Sigmoid colon (tissue), 4 donors: ENCODE results near the gene FGG.

Source experiments
- POLR2AphosphoS5 ChIP-seq, 4 donors: sonication (generic); formaldehyde crosslinking; IDR thresholded peaks; one replicate each; pipeline ENCODE4 v1.6.1; 2017; ENCODE audit warnings: antibody characterized with exemption in 4 of 4
- TF ChIP-seq, protein P1 (sequence below), 4 experiments: fragments of 450-650 bp in 3 of 4; fragments of 200-600 bp in 1 of 4; IDR thresholded peaks; one replicate each; pipeline ENCODE4 v1.5.1; 2016 to 2019; ENCODE audit warnings: antibody characterized with exemption in 4 of 4, mild to moderate bottlenecking in 3 of 4, moderate library complexity in 2 of 4

DNA sequence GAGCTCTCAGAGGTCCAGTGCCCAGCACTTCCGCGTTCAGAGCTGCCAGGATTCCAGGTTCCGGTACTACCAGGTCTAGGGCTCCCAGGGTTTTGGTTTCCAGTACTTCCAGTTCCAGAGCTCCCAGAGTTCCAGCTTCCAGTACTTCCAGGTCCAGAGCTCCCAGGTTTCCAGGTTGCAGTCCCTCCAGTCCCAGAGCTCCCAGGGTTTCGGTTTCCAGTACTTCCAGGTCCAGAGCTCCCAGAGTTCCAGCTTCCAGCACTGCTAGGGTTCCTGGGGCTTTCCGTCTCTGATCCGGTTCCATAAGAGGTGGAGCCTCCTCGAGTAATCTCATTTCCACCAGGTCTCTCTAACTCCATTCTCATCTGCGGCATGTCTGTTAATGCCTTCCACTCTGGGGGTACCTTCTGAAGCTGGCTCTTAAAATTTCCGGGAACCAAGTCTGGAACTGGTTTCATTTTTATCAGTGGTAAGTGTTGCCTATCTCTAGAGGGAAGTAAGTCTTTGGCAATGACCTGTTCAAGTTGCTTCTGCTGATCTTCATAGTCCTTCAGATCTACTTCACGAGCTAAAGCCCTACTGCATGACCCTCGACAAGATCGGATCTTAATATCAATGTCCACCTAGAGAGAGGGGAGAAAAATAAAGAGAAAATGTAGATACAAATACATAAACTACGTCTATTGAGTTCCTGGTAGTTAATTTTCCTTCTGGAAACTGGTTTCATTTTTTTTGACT, 26.0 kb downstream of the FGG start:
- TF ChIP-seq, protein P1, sequence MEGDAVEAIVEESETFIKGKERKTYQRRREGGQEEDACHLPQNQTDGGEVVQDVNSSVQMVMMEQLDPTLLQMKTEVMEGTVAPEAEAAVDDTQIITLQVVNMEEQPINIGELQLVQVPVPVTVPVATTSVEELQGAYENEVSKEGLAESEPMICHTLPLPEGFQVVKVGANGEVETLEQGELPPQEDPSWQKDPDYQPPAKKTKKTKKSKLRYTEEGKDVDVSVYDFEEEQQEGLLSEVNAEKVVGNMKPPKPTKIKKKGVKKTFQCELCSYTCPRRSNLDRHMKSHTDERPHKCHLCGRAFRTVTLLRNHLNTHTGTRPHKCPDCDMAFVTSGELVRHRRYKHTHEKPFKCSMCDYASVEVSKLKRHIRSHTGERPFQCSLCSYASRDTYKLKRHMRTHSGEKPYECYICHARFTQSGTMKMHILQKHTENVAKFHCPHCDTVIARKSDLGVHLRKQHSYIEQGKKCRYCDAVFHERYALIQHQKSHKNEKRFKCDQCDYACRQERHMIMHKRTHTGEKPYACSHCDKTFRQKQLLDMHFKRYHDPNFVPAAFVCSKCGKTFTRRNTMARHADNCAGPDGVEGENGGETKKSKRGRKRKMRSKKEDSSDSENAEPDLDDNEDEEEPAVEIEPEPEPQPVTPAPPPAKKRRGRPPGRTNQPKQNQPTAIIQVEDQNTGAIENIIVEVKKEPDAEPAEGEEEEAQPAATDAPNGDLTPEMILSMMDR (IDR thresholded peaks at IDR 0.05) = no peak
- no peak for TF ChIP-seq POLR2AphosphoS5 (IDR thresholded peaks at IDR 0.05)
